ENCODE measurements around the gene MRPL54. TPM values are rescaled to one million over a fixed set of nuclear protein-coding genes. Genes with fewer than 3 reads are reported as not detected.

Gene MRPL54
- total and polyA plus RNA-seq, 2 experiments from 2014 or later = 29.7 to 89.9 TPM

DNA sequence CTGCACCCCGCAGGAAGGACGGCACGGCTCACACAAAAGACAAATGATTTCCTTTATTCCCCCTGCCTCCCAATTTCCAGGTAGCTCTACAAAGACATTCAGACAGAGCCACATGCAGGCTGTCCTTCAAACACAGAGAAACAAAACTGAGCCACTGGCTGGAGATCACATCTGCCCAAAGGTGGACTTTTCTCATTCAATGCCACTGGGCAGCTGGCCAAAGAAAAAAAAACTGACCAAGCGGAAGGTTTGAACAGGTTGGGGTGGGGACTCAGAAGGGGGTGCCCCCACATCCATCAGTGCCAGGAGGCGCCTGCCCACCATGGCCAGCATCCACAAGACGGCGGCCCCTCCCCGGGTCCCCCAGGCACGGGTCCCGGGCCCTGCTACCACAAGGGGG is 41.5 kb downstream of the MRPL54 start:
- no peak overlapping the region for H3K4me3 Mint-ChIP-seq
- H3K27ac ChIP-seq (ENCODE audit: low read depth) = no peak overlapping the region
- no peaks in the 10 kb centered on the region for H3K79me2 ChIP-seq (replicated peaks; ENCODE audit: insufficient read depth)
- peaks cover 14% of the 10 kb centered on the region; the same call in 1 of the 2 replicates for H3K27me3 ChIP-seq (ENCODE audit: insufficient read depth)
- H3K4me1 ChIP-seq (ENCODE audit: insufficient read depth) = no peaks in the 10 kb centered on the region; the same call in 1 of the 2 replicates
- no peak for DNase-seq (ENCODE audit: low spot score)
- H3K27ac Mint-ChIP-seq = no peak overlapping the region
- H3K4me2 ChIP-seq = no peak overlapping the region
- no peak for ATAC-seq
- H2AFZ ChIP-seq = no peak overlapping the region
- no peaks in the 10 kb centered on the region; the same call in 2 of the 3 replicates for H3K4me1 Mint-ChIP-seq
- H3K9me3 Mint-ChIP-seq = peaks cover 4% of the 10 kb centered on the region; the same call in 1 of the 3 replicates
- H3K36me3 Mint-ChIP-seq (ENCODE audit: low read depth) = no peaks in the 10 kb centered on the region
- peaks cover 21% of the 10 kb centered on the region for H3K27me3 Mint-ChIP-seq (ENCODE audit: insufficient read depth, low read depth, poor library complexity)
- no peaks in the 10 kb centered on the region for H4K20me1 ChIP-seq (replicated peaks; ENCODE audit: insufficient read depth)
- H3K9me2 ChIP-seq (ENCODE audit: insufficient read depth) = no peaks in the 10 kb centered on the region
- H3K4me3 ChIP-seq = no peak overlapping the region
- H3K36me3 ChIP-seq (ENCODE audit: insufficient read depth) = no peaks in the 10 kb centered on the region
- TF ChIP-seq STAT1 (IDR thresholded peaks at IDR 0.05; ENCODE audit: unreplicated experiment) = no peak
- TF ChIP-seq, protein P1, sequence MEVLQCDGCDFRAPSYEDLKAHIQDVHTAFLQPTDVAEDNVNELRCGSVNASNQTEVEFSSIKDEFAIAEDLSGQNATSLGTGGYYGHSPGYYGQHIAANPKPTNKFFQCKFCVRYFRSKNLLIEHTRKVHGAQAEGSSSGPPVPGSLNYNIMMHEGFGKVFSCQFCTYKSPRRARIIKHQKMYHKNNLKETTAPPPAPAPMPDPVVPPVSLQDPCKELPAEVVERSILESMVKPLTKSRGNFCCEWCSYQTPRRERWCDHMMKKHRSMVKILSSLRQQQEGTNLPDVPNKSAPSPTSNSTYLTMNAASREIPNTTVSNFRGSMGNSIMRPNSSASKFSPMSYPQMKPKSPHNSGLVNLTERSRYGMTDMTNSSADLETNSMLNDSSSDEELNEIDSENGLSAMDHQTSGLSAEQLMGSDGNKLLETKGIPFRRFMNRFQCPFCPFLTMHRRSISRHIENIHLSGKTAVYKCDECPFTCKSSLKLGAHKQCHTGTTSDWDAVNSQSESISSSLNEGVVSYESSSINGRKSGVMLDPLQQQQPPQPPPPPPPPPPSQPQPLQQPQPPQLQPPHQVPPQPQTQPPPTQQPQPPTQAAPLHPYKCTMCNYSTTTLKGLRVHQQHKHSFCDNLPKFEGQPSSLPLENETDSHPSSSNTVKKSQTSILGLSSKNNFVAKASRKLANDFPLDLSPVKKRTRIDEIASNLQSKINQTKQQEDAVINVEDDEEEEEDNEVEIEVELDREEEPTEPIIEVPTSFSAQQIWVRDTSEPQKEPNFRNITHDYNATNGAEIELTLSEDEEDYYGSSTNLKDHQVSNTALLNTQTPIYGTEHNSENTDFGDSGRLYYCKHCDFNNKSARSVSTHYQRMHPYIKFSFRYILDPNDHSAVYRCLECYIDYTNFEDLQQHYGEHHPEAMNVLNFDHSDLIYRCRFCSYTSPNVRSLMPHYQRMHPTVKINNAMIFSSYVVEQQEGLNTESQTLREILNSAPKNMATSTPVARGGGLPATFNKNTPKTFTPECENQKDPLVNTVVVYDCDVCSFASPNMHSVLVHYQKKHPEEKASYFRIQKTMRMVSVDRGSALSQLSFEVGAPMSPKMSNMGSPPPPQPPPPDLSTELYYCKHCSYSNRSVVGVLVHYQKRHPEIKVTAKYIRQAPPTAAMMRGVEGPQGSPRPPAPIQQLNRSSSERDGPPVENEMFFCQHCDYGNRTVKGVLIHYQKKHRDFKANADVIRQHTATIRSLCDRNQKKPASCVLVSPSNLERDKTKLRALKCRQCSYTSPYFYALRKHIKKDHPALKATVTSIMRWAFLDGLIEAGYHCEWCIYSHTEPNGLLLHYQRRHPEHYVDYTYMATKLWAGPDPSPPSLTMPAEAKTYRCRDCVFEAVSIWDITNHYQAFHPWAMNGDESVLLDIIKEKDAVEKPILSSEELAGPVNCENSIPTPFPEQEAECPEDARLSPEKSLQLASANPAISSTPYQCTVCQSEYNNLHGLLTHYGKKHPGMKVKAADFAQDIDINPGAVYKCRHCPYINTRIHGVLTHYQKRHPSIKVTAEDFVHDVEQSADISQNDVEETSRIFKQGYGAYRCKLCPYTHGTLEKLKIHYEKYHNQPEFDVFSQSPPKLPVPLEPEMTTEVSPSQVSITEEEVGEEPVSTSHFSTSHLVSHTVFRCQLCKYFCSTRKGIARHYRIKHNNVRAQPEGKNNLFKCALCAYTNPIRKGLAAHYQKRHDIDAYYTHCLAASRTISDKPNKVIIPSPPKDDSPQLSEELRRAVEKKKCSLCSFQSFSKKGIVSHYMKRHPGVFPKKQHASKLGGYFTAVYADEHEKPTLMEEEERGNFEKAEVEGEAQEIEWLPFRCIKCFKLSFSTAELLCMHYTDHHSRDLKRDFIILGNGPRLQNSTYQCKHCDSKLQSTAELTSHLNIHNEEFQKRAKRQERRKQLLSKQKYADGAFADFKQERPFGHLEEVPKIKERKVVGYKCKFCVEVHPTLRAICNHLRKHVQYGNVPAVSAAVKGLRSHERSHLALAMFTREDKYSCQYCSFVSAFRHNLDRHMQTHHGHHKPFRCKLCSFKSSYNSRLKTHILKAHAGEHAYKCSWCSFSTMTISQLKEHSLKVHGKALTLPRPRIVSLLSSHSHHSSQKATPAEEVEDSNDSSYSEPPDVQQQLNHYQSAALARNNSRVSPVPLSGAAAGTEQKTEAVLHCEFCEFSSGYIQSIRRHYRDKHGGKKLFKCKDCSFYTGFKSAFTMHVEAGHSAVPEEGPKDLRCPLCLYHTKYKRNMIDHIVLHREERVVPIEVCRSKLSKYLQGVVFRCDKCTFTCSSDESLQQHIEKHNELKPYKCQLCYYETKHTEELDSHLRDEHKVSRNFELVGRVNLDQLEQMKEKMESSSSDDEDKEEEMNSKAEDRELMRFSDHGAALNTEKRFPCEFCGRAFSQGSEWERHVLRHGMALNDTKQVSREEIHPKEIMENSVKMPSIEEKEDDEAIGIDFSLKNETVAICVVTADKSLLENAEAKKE (CRISPR knock-in tag; IDR thresholded peaks at IDR 0.05) = no peak
- peaks cover 18% of the 10 kb centered on the region for H3F3A ChIP-seq (replicated peaks; ENCODE audit: low read depth)

DNA sequence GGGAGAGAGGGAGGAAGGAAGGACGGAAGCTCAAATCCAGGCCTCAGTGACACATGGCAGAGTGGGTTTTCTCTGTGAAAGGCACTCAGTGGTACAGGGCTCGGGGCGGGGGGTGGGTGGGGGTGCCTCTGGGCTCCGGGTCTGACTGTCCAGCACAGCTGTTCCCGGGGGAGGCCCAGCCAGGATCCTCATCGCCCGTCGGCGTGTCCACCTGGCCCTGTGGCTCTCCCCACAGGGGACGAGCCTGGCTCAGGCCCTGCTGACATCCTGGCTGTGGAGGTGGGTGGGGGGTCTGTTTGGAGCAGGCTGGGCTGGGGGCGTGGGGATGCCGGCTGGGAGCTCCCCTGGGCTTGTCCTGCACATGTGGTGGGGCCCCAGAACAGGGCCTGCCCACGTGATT is 41.9 kb downstream of the MRPL54 start:
- Histone ChIP-seq H3K4me2 (no peak overlapping the region), H3K4me1 (ENCODE audit: insufficient read depth) (no peaks in the 10 kb centered on the region; the same call in 1 of the 2 replicates), H3K79me2 (replicated peaks; ENCODE audit: insufficient read depth) (no peaks in the 10 kb centered on the region), H4K20me1 (replicated peaks; ENCODE audit: insufficient read depth) (no peaks in the 10 kb centered on the region), H3K4me3 (no peak overlapping the region), H3F3A (replicated peaks; ENCODE audit: low read depth) (peaks cover 18% of the 10 kb centered on the region), H3K36me3 (ENCODE audit: insufficient read depth) (no peaks in the 10 kb centered on the region), H2AFZ (no peak overlapping the region), H3K27me3 (ENCODE audit: insufficient read depth) (peaks cover 14% of the 10 kb centered on the region; the same call in 1 of the 2 replicates), H3K9me2 (ENCODE audit: insufficient read depth) (no peaks in the 10 kb centered on the region), H3K27ac (ENCODE audit: low read depth) (no peak overlapping the region)
- Mint-ChIP-seq H3K4me1 (no peaks in the 10 kb centered on the region; the same call in 2 of the 3 replicates), H3K27ac (no peak overlapping the region), H3K9me3 (peaks cover 4% of the 10 kb centered on the region; the same call in 1 of the 3 replicates), H3K4me3 (no peak overlapping the region), H3K27me3 (ENCODE audit: insufficient read depth, low read depth, poor library complexity) (peaks cover 21% of the 10 kb centered on the region), H3K36me3 (ENCODE audit: low read depth) (no peaks in the 10 kb centered on the region)
- ATAC-seq (no peak), DNase-seq (ENCODE audit: low spot score) (no peak)
- TF ChIP-seq, protein P2, sequence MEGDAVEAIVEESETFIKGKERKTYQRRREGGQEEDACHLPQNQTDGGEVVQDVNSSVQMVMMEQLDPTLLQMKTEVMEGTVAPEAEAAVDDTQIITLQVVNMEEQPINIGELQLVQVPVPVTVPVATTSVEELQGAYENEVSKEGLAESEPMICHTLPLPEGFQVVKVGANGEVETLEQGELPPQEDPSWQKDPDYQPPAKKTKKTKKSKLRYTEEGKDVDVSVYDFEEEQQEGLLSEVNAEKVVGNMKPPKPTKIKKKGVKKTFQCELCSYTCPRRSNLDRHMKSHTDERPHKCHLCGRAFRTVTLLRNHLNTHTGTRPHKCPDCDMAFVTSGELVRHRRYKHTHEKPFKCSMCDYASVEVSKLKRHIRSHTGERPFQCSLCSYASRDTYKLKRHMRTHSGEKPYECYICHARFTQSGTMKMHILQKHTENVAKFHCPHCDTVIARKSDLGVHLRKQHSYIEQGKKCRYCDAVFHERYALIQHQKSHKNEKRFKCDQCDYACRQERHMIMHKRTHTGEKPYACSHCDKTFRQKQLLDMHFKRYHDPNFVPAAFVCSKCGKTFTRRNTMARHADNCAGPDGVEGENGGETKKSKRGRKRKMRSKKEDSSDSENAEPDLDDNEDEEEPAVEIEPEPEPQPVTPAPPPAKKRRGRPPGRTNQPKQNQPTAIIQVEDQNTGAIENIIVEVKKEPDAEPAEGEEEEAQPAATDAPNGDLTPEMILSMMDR (conservative IDR thresholded peaks at IDR 0.05; ENCODE audit: low read depth in 2 of 2) = no peak
- TF ChIP-seq JUNB (IDR thresholded peaks at IDR 0.05; ENCODE audit: unreplicated experiment) (no peak), CREB1 (CRISPR knock-in tag; IDR thresholded peaks at IDR 0.05; ENCODE audit: low read depth) (no peak), STAT1 (IDR thresholded peaks at IDR 0.05; ENCODE audit: unreplicated experiment) (no peak), ZNF331 (CRISPR knock-in tag; IDR thresholded peaks at IDR 0.05; ENCODE audit: low read depth) (no peak), NANOG (IDR thresholded peaks at IDR 0.05; ENCODE audit: borderline replicate concordance) (no peak), ZNF114 (CRISPR knock-in tag; IDR thresholded peaks at IDR 0.05) (no peak), EZH2phosphoT487 (IDR thresholded peaks at IDR 0.05; ENCODE audit: unreplicated experiment) (no peak)
- TF ChIP-seq, protein P3, sequence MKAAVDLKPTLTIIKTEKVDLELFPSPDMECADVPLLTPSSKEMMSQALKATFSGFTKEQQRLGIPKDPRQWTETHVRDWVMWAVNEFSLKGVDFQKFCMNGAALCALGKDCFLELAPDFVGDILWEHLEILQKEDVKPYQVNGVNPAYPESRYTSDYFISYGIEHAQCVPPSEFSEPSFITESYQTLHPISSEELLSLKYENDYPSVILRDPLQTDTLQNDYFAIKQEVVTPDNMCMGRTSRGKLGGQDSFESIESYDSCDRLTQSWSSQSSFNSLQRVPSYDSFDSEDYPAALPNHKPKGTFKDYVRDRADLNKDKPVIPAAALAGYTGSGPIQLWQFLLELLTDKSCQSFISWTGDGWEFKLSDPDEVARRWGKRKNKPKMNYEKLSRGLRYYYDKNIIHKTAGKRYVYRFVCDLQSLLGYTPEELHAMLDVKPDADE (IDR thresholded peaks at IDR 0.05) = no peak
